ENCODE data around the gene NR5A2. TPM values are rescaled to one million over a fixed set of nuclear protein-coding genes. Genes with fewer than 3 reads are reported as not detected.

Gene NR5A2
- total RNA-seq, 4 donors from 2014 or later = 1.1 to 1.9 (median 1.2) TPM

DNA sequence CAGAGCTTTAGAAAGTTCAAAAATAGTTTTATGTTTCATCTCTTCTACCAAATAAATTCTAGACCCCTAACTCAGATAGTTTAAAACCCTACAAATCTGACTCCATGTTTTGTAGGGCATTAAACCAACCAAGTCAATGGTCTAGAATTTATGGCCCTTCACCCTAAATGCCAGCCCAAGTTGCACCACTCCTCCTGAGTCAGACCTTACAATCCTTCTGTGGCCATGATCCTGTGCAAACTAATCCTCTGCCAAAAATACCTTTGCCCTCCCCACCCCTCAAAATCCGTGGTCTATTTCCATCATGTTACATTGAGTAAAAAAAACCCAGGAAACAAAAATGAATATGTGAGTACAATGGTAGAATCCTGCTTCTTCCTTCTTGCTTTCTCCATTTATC is 179.3 kb downstream of the NR5A2 start:
- no peaks in the 10 kb centered on the region for H3K27me3 ChIP-seq
- no peaks in the 10 kb centered on the region for H3K36me3 ChIP-seq
- H3K27ac ChIP-seq = no peak overlapping the region
- in situ Hi-C loops (cut with MboI; ENCODE audit: low sequenced_read_pairs in 4 of 4) (no loop called here), intact Hi-C loops (cut with DNase I; ENCODE audit: low total_unique reads) (no loop called here)
- no peak for ATAC-seq
- no peaks in the 10 kb centered on the region for H3K9me3 ChIP-seq
- no peaks in the 10 kb centered on the region for H3K4me1 ChIP-seq
- no peak overlapping the region for H3K4me3 ChIP-seq
- TF ChIP-seq, protein P1, sequence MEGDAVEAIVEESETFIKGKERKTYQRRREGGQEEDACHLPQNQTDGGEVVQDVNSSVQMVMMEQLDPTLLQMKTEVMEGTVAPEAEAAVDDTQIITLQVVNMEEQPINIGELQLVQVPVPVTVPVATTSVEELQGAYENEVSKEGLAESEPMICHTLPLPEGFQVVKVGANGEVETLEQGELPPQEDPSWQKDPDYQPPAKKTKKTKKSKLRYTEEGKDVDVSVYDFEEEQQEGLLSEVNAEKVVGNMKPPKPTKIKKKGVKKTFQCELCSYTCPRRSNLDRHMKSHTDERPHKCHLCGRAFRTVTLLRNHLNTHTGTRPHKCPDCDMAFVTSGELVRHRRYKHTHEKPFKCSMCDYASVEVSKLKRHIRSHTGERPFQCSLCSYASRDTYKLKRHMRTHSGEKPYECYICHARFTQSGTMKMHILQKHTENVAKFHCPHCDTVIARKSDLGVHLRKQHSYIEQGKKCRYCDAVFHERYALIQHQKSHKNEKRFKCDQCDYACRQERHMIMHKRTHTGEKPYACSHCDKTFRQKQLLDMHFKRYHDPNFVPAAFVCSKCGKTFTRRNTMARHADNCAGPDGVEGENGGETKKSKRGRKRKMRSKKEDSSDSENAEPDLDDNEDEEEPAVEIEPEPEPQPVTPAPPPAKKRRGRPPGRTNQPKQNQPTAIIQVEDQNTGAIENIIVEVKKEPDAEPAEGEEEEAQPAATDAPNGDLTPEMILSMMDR (IDR thresholded peaks at IDR 0.05 in 4 of 5, conservative IDR thresholded peaks at IDR 0.05 in 1 of 5) = no peak
- no peak for TF ChIP-seq POLR2A (IDR thresholded peaks at IDR 0.05)
- DNase-seq = no peak

DNA sequence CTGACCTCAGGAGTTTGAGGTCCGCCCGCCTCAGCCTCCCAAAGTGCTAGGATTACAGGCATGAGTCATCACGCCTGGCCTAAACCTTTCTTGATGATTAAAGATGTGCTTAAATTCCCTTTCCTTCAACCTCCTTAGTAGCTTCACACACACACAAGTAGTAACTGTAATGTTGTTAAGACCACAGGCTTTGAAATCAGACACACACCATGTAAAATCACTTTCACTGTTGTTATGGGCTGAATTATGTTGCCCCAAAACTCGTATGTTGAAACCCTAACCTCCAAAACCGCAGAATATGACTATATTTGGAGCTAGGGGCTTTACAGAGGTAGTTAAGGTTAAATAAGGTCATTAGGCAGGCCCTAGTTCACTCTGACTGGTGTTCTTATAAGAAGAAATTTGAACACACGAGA is 180.2 kb downstream of the NR5A2 start:
- intact Hi-C loops (cut with DNase I; ENCODE audit: low total_unique reads) (no loop called here), in situ Hi-C loops (cut with MboI; ENCODE audit: low sequenced_read_pairs in 4 of 4) (no loop called here)
- ATAC-seq (no peak), DNase-seq (no peak)
- TF ChIP-seq POLR2A (IDR thresholded peaks at IDR 0.05) = no peak
- TF ChIP-seq, protein P1 (IDR thresholded peaks at IDR 0.05 in 4 of 5, conservative IDR thresholded peaks at IDR 0.05 in 1 of 5) = no peak
- Histone ChIP-seq H3K4me3 (no peak overlapping the region), H3K27ac (no peak overlapping the region), H3K27me3 (no peaks in the 10 kb centered on the region), H3K9me3 (no peaks in the 10 kb centered on the region), H3K36me3 (no peaks in the 10 kb centered on the region), H3K4me1 (no peaks in the 10 kb centered on the region)

DNA sequence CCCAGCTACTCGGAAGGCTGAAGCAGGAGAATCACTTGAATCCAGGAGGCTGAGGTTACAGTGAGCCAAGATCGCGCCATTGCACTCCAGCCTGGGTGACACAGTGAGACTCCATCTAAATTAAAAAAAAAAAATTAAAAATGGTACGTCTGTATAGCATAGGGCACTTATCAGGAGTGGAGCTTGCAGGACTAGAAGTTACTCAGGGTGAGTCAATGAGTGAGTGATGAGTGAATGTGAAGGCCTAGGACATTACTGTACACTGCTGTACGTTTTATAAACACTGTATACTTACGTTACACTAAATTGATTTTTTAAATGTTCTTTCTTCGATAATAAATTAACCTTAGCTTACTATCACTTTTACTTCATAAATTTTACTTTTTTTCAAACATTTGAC is 183.6 kb downstream of the NR5A2 start:
- H3K27me3 ChIP-seq = no peaks in the 10 kb centered on the region
- H3K36me3 ChIP-seq = no peaks in the 10 kb centered on the region
- intact Hi-C loops (cut with DNase I; ENCODE audit: low total_unique reads) = no loop called here
- ATAC-seq (no peak), DNase-seq (no peak)
- no peaks in the 10 kb centered on the region for H3K9me3 ChIP-seq
- no peak overlapping the region for H3K27ac ChIP-seq
- TF ChIP-seq, protein P1 (IDR thresholded peaks at IDR 0.05 in 4 of 5, conservative IDR thresholded peaks at IDR 0.05 in 1 of 5) = no peak
- no peak for TF ChIP-seq POLR2A (IDR thresholded peaks at IDR 0.05)
- H3K4me3 ChIP-seq = no peak overlapping the region
- H3K4me1 ChIP-seq = no peaks in the 10 kb centered on the region
- in situ Hi-C loops (cut with MboI; ENCODE audit: low sequenced_read_pairs in 4 of 4) = no loop called here

DNA sequence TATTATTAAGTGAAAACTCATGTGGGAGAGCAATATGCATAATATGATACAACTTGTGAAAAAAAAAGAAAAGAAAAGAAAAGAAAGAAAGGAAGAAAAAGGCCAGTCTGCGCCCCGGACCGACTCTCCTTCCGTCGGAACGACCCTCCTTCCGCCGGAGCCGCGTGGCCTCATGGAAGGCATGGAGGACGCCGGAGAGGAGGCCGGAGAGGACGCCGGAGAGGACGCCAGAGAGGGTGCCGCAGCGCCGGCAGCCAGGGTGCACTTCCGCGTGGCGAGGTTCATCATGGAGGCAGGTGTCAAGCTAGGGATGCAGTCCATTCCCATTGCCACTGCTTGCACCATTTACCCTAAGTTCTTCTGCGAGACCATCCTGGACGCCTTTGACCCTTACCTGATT is 185.9 kb downstream of the NR5A2 start:
- no peaks in the 10 kb centered on the region for H3K9me3 ChIP-seq
- H3K27me3 ChIP-seq = no peaks in the 10 kb centered on the region
- H3K36me3 ChIP-seq = no peaks in the 10 kb centered on the region
- intact Hi-C loops (cut with DNase I; ENCODE audit: low total_unique reads) (no loop called here), in situ Hi-C loops (cut with MboI; ENCODE audit: low sequenced_read_pairs in 4 of 4) (no loop called here)
- ATAC-seq (no peak), DNase-seq (no peak)
- TF ChIP-seq, protein P1 (IDR thresholded peaks at IDR 0.05 in 4 of 5, conservative IDR thresholded peaks at IDR 0.05 in 1 of 5) = no peak
- no peak for TF ChIP-seq POLR2A (IDR thresholded peaks at IDR 0.05)
- no peak overlapping the region for H3K27ac ChIP-seq
- no peak overlapping the region for H3K4me3 ChIP-seq
- H3K4me1 ChIP-seq = no peaks in the 10 kb centered on the region

DNA sequence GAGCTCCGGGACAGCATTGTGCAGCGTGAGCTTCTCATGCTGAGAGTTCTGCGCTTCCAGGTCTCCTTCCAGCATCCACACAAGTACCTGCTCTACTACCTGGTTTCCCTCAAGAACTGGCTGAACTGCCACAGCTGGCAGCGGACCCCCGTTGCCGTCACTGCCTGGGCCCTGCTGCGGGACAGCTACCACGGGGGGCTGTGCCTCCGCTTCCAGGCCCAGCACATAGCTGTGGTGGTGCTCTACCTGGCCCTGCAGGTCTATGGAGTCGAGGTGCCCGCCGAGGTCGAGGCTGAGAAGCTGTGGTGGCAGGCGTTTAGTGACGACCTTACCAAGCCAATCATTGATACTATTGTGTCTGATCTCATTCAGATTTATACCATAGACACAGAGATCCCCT is 186.4 kb downstream of the NR5A2 start:
- DNase-seq (no peak), ATAC-seq (no peak)
- in situ Hi-C loops (cut with MboI; ENCODE audit: low sequenced_read_pairs in 4 of 4) (no loop called here), intact Hi-C loops (cut with DNase I; ENCODE audit: low total_unique reads) (no loop called here)
- H3K4me3 ChIP-seq = no peak overlapping the region
- no peaks in the 10 kb centered on the region for H3K9me3 ChIP-seq
- no peaks in the 10 kb centered on the region for H3K4me1 ChIP-seq
- no peaks in the 10 kb centered on the region for H3K36me3 ChIP-seq
- H3K27me3 ChIP-seq = no peaks in the 10 kb centered on the region
- H3K27ac ChIP-seq = no peak overlapping the region
- no peak for TF ChIP-seq POLR2A (IDR thresholded peaks at IDR 0.05)
- TF ChIP-seq, protein P1 (IDR thresholded peaks at IDR 0.05 in 4 of 5, conservative IDR thresholded peaks at IDR 0.05 in 1 of 5) = no peak

Measured in gastrocnemius medialis (tissue), 4 donors.